ENCODE data around the gene PDLIM3.

DNA sequence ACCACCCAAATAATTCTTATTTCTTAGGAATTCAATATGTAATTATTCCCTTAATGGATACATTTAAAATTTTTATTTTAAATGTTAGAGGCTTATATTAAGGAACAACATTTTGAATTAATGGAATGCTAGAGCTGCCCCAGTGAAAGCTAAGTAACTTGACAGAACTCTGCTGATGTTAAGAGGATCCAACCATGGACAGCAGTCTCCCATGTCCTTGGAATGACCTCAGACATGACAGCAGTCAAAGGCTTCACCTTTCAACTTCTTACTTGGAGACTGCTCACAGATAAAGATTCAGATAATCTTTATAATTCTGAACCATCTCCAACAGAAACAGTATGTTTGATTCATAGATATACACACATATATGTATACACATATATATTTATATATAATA lies 17.2 kb downstream of the PDLIM3 start:
- TF ChIP-seq, protein P1, sequence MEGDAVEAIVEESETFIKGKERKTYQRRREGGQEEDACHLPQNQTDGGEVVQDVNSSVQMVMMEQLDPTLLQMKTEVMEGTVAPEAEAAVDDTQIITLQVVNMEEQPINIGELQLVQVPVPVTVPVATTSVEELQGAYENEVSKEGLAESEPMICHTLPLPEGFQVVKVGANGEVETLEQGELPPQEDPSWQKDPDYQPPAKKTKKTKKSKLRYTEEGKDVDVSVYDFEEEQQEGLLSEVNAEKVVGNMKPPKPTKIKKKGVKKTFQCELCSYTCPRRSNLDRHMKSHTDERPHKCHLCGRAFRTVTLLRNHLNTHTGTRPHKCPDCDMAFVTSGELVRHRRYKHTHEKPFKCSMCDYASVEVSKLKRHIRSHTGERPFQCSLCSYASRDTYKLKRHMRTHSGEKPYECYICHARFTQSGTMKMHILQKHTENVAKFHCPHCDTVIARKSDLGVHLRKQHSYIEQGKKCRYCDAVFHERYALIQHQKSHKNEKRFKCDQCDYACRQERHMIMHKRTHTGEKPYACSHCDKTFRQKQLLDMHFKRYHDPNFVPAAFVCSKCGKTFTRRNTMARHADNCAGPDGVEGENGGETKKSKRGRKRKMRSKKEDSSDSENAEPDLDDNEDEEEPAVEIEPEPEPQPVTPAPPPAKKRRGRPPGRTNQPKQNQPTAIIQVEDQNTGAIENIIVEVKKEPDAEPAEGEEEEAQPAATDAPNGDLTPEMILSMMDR (conservative IDR thresholded peaks at IDR 0.05; ENCODE audit: low read depth, low read length): no peak
- no peak for TF ChIP-seq EZH2phosphoT487 (IDR thresholded peaks at IDR 0.05; ENCODE audit: borderline replicate concordance, low read length)

Data from PC-3 (cell line).